K562 (cell line): ENCODE measurements around the gene YBX2. TPM values are rescaled to one million over a fixed set of nuclear protein-coding genes. Genes with fewer than 3 reads are reported as not detected.

Experiments used
- BMI1 ChIP-seq: fragments of 150-350 bp; IDR thresholded peaks from 2 replicates; pipeline ENCODE4 v1.6.1; 2014; ENCODE audit warnings: low read length
- FOXK1 ChIP-seq: sonication (generic); formaldehyde crosslinking; IDR thresholded peaks from 2 replicates; pipeline ENCODE4 v1.8.0; 2022; ENCODE audit warnings: missing genetic modification reagents, mild to moderate bottlenecking, borderline replicate concordance
- HOMEZ ChIP-seq: fragments of 250-450 bp; sonication (Bioruptor Pico); IDR thresholded peaks from 2 replicates; pipeline ENCODE4 v1.4.0; 2020; ENCODE audit warnings: mild to moderate bottlenecking, moderate library complexity
- POLR3G ChIP-seq: IDR thresholded peaks from 2 replicates; pipeline ENCODE4 v1.6.1; 2011; ENCODE audit not compliant: insufficient read length, insufficient replicate concordance; ENCODE audit errors: extremely low read depth
- RFX7 ChIP-seq: fragments of 250-450 bp; sonication (Bioruptor Pico); IDR thresholded peaks from 2 replicates; pipeline ENCODE4 v1.5.1; 2021; ENCODE audit warnings: mild to moderate bottlenecking
- SLC30A9 ChIP-seq: fragments of 250-450 bp; sonication (Bioruptor Pico); IDR thresholded peaks from 2 replicates; pipeline ENCODE4 v1.8.0; 2022; ENCODE audit warnings: mild to moderate bottlenecking, moderate library complexity
- SMAD4 ChIP-seq: fragments of 250-450 bp; sonication (Bioruptor Pico); conservative IDR thresholded peaks from 2 replicates; pipeline ENCODE4 v1.8.0; 2021; ENCODE audit warnings: inconsistent platforms, mild to moderate bottlenecking, moderate library complexity
- USF1 ChIP-seq: sonication (generic); formaldehyde crosslinking; IDR thresholded peaks from 2 replicates; pipeline ENCODE4 v1.9.0; 2022; ENCODE audit warnings: mild to moderate bottlenecking, missing genetic modification reagents
- ZNF780A ChIP-seq: fragments of 250-450 bp; sonication (Bioruptor Pico); IDR thresholded peaks from 2 replicates; pipeline ENCODE4 v1.5.0; 2021; ENCODE audit warnings: mild to moderate bottlenecking
- polyA plus RNA-seq, 8 experiments: library from polyadenylated mRNA; depleted of rRNA in 4 of 8; stranded (reverse) in 5 of 8; unstranded in 3 of 8; fragments of >200 nt; fragmentation: Nextera tagmentation in 2 of 8; fragmentation: Illumina TruSeq in 1 of 8; extraction: Ambion mirVana in 2 of 8; extraction: Trizol in 1 of 8; gene quantifications; 2 replicates each; pipeline versions ENCODE4 v1.2.1 to v1.2.3, GENCODE V29; 2011 to 2014; ENCODE audit warnings: inconsistent platforms in 1 of 8, missing spikeins in 1 of 8
- total RNA-seq, 7 experiments: library from RNA; depleted of rRNA in 6 of 7; stranded (reverse); fragments of >200 nt in 6 of 7; fragmentation: Illumina TruSeq in 2 of 7; extraction: Trizol in 2 of 7; gene quantifications; 2 replicates each; pipeline versions ENCODE4 v1.2.1 to v1.2.3, GENCODE V29; 2011 to 2021; ENCODE audit warnings: low replicate concordance in 1 of 7
- TF ChIP-seq, protein P1 (sequence below): fragments of 450-650 bp; IDR thresholded peaks from 2 replicates; pipeline ENCODE4 v1.6.1; 2017; ENCODE audit warnings: antibody characterized with exemption, mild to moderate bottlenecking
- TF ChIP-seq, protein P2 (sequence below): fragments of 250-450 bp; sonication (Bioruptor Pico); IDR thresholded peaks from 2 replicates; pipeline ENCODE4 v1.5.0; 2021; ENCODE audit warnings: mild to moderate bottlenecking, borderline replicate concordance
- TF ChIP-seq, protein P3 (sequence below): fragments of 250-450 bp; sonication (Bioruptor Pico); IDR thresholded peaks from 2 replicates; pipeline ENCODE4 v1.8.0; 2021; ENCODE audit warnings: moderate library complexity, mild to moderate bottlenecking, inconsistent platforms
- TF ChIP-seq, protein P4 (sequence below), 2 experiments: fragments of 450-650 bp; IDR thresholded peaks; 2 replicates each; pipeline ENCODE4 v1.6.1; 2016
- TF ChIP-seq, protein P5 (sequence below), 2 experiments: fragments of 450-650 bp in 1 of 2; sonication (generic) in 1 of 2; formaldehyde crosslinking in 1 of 2; IDR thresholded peaks in 1 of 2; conservative IDR thresholded peaks in 1 of 2; 2 replicates each; pipeline versions ENCODE4 v1.6.1 to v1.8.1; 2016 to 2023; ENCODE audit warnings: mild to moderate bottlenecking in 2 of 2, moderate library complexity in 2 of 2, inconsistent platforms in 1 of 2, missing genetic modification reagents in 1 of 2

YBX2 gene
- total and polyA plus RNA-seq, 9 of the 15 experiments (the other 6 are each of a cell fraction or from before 2014, with no cell fraction given) = 0.03 to 0.59 (median 0.27) TPM; not detected in 6

DNA sequence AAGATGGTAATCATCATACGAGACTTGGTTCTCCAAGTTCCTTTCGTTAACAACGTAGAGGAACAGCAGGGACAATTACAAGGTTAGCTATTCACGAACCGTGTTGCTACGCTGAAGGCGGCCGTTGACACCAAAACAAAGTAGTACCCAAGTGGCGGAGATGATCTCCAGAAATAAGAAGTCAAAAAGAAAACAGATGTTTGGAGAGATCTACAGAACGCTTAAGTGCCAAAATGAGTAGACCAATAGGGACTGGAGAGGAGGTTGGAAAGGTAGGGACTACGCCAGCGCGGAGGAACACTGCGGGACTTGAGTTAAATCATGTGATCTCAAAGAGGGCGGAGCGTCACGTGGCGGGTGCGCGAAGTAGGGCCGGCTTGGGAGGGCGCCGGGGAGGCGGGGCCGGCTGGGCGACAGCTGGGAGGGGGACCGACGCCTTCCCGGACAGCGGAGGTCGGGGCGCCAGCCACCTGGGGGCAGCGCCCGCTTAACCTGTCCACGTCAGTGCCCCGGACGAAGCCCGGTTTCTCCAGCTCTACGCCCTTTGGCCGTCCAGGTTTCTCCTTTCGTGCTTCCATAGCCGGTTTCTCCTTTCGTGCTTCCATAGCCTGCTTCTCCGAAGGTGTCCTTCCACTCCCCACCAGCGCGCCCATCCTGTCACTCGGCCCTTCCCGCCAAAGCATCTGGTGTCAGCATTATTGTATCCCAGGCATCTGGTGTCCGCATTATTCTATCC, 51.6 kb downstream of the YBX2 start (continued):
- TF ChIP-seq, protein P1, sequence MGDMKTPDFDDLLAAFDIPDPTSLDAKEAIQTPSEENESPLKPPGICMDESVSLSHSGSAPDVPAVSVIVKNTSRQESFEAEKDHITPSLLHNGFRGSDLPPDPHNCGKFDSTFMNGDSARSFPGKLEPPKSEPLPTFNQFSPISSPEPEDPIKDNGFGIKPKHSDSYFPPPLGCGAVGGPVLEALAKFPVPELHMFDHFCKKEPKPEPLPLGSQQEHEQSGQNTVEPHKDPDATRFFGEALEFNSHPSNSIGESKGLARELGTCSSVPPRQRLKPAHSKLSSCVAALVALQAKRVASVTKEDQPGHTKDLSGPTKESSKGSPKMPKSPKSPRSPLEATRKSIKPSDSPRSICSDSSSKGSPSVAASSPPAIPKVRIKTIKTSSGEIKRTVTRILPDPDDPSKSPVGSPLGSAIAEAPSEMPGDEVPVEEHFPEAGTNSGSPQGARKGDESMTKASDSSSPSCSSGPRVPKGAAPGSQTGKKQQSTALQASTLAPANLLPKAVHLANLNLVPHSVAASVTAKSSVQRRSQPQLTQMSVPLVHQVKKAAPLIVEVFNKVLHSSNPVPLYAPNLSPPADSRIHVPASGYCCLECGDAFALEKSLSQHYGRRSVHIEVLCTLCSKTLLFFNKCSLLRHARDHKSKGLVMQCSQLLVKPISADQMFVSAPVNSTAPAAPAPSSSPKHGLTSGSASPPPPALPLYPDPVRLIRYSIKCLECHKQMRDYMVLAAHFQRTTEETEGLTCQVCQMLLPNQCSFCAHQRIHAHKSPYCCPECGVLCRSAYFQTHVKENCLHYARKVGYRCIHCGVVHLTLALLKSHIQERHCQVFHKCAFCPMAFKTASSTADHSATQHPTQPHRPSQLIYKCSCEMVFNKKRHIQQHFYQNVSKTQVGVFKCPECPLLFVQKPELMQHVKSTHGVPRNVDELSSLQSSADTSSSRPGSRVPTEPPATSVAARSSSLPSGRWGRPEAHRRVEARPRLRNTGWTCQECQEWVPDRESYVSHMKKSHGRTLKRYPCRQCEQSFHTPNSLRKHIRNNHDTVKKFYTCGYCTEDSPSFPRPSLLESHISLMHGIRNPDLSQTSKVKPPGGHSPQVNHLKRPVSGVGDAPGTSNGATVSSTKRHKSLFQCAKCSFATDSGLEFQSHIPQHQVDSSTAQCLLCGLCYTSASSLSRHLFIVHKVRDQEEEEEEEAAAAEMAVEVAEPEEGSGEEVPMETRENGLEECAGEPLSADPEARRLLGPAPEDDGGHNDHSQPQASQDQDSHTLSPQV = no peak
- TF ChIP-seq, protein P2, sequence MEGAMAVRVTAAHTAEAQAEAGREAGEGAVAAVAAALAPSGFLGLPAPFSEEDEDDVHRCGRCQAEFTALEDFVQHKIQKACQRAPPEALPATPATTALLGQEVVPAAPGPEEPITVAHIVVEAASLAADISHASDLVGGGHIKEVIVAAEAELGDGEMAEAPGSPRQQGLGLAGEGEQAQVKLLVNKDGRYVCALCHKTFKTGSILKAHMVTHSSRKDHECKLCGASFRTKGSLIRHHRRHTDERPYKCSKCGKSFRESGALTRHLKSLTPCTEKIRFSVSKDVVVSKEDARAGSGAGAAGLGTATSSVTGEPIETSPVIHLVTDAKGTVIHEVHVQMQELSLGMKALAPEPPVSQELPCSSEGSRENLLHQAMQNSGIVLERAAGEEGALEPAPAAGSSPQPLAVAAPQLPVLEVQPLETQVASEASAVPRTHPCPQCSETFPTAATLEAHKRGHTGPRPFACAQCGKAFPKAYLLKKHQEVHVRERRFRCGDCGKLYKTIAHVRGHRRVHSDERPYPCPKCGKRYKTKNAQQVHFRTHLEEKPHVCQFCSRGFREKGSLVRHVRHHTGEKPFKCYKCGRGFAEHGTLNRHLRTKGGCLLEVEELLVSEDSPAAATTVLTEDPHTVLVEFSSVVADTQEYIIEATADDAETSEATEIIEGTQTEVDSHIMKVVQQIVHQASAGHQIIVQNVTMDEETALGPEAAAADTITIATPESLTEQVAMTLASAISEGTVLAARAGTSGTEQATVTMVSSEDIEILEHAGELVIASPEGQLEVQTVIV = no peak
- TF ChIP-seq USF1 (CRISPR knock-in tag) (peak; percentile 98), POLR3G (no peak), SLC30A9 (CRISPR knock-in tag) (no peak), HOMEZ (CRISPR knock-in tag) (no peak), BMI1 (no peak), FOXK1 (CRISPR knock-in tag) (no peak), ZNF780A (CRISPR knock-in tag) (no peak), SMAD4 (CRISPR knock-in tag) (peak; percentile 83), RFX7 (no peak)
- TF ChIP-seq, protein P3, sequence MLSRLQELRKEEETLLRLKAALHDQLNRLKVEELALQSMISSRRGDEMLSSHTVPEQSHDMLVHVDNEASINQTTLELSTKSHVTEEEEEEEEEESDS (CRISPR knock-in tag) = no peak
- TF ChIP-seq, protein P4, sequence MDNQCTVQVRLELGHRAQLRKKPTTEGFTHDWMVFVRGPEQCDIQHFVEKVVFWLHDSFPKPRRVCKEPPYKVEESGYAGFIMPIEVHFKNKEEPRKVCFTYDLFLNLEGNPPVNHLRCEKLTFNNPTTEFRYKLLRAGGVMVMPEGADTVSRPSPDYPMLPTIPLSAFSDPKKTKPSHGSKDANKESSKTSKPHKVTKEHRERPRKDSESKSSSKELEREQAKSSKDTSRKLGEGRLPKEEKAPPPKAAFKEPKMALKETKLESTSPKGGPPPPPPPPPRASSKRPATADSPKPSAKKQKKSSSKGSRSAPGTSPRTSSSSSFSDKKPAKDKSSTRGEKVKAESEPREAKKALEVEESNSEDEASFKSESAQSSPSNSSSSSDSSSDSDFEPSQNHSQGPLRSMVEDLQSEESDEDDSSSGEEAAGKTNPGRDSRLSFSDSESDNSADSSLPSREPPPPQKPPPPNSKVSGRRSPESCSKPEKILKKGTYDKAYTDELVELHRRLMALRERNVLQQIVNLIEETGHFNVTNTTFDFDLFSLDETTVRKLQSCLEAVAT (IDR thresholded peaks at IDR 0.05) = peak; percentile 24 to 68; a peak in 1 of 4 replicates
- TF ChIP-seq, protein P5, sequence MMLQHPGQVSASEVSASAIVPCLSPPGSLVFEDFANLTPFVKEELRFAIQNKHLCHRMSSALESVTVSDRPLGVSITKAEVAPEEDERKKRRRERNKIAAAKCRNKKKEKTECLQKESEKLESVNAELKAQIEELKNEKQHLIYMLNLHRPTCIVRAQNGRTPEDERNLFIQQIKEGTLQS (IDR thresholded peaks at IDR 0.05) = peak; percentile 72; the same call in 1 of the 2 replicates
- TF ChIP-seq, protein P5 (CRISPR knock-in tag; conservative IDR thresholded peaks at IDR 0.05) = no peak
